NCI-H2196 treated with DMSO at 0.1 percent for 48 hours (cell line): ENCODE measurements around the gene ALLC.
"Not testable (repeated sequence)": the region's sequence is repeated elsewhere in the genome, so short reads cannot be mapped to it uniquely, and the experiment has no call there.

Source experiments
- DNase-seq: peaks from one replicate; lab custom pipeline; 2025; ENCODE audit not compliant: unreplicated experiment; lab: John Stamatoyannopoulos, UW

The ALLC gene

GRCh38 chr2:3626118-3626811 is 31.7 kb upstream of the ALLC start:
- no peak for DNase-seq

- no peak for DNase-seq
Measured at GRCh38 chr2:3626812-3627499, 31.0 kb upstream of the ALLC start.

- DNase-seq = no peak
Measured at GRCh38 chr2:3627500-3628100, 30.4 kb upstream of the ALLC start.

GRCh38 chr2:3628241-3628679 is 29.7 kb upstream of the ALLC start:
- no peak for DNase-seq

GRCh38 chr2:3628800-3629199 is 29.2 kb upstream of the ALLC start:
- DNase-seq = no peak

DNA sequence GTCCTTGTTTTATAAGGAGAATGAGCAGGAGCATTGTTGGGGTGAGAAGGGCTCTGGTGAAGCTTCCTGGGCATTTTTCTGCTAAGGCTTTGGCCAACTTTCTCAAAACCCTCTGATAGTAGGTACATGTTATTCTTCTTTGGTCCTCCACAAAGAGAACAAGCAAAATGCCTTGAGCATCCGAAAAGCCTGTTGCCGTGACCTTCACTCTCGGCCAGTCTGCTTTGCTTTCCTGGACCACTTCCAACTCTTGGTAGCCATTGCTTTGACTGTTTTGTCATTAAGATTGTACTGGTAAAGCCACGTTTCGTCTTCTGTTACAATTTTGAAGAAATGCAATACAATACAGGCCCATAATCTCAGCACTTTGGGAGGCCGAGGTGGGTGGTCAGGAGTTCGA is 27.4 kb upstream of the ALLC start:
- no peak for DNase-seq

DNA sequence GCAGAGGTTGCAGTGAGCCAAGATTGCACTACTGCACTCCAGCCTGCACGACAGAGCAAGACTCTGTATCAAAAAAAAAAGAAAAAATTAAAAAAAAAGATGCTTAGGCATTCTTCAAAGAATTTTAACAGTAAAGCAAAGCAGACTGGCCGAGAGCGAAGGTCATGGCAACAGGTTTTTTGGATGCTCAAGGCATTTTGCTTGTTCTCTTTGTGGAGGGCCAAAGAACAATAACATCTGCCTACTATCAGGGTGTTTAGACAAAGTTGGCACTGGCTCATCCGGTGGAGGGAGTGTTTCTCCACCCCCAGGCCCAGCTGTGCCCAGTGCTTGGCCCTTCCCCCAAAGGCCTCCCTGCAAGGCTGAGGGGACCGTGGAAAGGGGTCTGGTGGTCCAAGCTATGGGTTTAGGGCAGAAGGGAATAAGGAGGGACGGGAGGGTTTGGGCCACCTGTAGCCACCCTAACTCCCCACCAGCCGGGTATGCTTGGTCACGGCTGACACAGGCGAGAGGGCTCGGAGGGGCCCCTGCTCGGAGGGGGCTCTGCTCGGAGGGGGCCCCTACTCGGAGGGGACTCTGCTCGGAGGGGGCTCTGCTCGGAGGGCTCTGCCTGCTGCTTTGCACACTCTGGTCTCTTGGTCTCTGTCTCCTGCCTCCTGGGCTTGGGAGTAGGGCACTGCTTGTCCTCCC is 26.7 kb upstream of the ALLC start:
- no peak for DNase-seq

DNA sequence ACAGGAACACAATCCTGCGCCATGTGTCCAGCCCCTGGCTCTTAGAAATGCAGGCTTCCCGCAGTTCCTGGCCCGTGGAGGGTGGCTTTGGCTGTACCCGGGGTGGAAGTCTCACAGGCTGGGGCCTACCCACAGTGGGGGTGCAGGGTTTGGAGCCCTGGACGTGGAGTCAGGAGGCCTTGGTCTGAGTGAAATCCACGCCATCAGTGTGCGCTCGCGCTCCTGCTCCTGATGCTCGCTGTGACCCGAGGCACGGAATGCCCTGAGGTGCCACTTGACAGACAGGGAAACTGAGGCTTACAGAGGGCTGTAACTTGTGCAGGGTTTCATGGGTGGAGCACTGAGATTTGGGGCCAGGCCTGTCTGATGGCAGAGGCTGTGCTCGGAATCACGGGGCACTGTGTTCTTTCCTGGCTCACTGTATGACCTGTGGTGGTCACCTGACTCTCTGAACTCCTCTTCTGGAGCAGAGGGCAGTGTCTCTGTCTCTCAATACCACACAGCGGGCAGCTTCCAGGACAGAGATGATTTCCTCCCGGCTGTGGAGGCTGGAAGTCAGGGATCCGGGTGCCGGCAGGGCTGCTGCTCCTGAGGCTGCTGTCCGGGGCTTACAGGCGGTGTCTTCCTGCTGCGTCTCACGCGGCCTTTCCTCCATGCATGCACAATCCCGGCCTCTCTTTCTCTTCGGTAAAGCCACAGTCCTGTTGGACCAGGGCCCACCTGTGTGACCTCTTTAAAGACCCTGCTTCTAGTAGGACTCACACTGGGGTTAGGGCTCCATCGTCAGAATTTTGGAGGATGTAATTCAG is 25.9 kb upstream of the ALLC start:
- DNase-seq = no peak

DNA sequence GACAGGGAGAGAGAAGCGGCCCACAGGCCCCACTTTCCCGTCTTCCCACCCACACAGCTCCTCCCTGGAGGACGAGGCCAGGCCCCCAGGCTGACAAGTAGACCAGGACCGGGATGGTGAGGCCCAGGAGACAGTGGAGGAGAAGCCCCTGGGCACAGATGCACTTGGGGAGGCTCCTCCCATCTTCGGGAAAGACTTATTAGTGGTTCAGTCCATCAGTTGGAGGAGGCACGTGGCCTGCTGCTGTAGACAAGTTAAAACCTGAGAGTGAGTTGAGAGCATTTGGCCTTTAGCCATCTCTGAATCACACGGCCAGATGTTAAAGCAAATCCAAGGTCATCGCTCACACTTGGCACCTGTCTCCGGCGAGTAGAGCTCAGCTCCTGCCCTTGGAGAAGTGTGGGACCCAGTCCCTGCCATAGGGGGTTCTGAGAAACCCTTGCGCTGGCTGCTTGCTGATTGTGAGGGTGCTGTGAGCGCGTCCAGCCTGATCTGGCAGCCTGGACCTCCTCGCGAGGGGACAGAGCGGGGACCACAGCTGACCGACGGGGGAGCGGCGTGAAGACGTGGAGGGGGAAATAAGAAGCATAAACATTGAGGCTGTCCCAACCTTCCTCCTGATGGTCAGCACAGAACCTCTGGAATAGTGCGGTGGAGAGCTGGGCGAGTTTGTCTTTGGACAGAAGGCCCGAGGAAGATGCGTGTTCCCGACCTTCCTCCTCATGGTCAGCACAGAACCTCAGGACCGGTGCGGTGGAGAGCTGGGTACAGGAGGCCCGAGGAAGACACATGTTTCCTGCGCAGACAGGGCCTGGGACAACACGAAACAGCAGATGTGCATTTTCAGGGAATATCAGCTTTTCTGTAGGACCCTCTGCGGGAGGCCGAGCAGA is 24.7 kb upstream of the ALLC start:
- DNase-seq = peak; percentile 21

DNA sequence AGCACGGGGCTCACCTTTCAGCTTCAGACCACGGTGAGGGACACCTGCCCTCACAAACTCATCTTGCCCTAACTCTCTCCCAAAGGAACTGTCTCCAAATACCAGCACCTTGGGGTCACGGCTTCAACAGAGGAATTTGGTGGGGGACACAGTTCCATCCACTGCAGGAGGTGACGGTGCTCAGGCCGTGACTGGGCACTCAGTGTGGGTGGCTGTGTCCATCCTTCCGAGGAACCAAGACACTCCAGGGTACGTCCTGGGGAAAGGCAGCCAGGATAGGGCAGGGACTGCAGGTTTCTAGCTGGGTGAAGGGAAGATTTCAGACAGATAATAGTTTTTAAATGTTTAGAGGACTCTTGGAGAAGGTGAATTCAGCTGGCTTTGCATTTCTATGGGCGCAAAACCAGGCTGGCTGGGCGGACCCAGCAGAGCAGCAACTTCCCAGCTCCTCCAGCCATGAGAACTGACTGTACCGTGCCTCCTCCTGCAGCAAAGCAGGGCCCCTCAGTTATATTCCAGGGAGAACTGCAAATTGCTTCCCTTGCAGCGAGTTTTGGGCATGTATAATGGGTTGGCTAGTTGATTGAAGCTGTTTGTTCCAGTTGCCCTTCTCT is 23.9 kb upstream of the ALLC start:
- no peak for DNase-seq

- DNase-seq = no peak
Measured at GRCh38 chr2:3634596-3635121, 23.3 kb upstream of the ALLC start.

DNA sequence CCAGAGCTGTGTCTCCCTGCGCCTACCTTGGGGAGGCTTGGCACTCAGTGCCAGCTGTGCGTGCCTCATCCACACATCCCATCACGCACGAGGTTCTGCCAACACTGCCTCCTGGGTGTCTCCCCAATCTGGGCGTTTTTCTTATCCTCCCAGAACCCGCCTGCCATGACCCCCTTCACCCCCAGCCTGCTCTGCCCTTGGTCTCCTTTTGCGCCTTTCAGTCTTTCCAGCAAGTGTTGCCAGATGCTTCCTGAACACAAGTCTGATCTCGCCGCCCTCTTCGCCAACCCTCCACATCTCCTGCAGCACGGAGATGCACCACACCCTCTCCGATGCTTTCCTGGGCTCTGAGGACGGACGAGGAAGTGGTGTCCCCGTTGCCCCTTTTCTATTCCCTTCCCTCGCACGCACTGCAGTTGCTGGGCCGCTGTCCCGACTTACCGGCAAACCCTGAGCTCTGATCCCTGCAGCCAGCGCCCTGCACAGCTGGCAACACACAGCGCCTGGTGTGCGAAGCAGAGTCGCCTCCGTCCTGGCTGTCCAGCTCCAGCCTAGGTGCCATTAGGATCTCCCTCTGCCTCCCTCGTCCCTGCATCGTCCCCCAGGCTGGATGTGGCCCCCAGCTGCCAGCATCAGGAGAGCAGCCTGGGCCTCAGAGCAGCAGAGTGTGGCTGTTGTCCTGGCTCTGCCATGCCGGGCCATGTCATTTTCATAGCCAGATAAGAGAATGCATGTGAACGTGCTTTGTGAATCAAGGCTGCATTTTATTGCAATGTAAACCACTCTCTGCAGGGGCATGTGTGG is 22.6 kb upstream of the ALLC start:
- no peak for DNase-seq

- DNase-seq = not testable (repeated sequence)
Measured at GRCh38 chr2:3635975-3636327, 22.0 kb upstream of the ALLC start.

DNA sequence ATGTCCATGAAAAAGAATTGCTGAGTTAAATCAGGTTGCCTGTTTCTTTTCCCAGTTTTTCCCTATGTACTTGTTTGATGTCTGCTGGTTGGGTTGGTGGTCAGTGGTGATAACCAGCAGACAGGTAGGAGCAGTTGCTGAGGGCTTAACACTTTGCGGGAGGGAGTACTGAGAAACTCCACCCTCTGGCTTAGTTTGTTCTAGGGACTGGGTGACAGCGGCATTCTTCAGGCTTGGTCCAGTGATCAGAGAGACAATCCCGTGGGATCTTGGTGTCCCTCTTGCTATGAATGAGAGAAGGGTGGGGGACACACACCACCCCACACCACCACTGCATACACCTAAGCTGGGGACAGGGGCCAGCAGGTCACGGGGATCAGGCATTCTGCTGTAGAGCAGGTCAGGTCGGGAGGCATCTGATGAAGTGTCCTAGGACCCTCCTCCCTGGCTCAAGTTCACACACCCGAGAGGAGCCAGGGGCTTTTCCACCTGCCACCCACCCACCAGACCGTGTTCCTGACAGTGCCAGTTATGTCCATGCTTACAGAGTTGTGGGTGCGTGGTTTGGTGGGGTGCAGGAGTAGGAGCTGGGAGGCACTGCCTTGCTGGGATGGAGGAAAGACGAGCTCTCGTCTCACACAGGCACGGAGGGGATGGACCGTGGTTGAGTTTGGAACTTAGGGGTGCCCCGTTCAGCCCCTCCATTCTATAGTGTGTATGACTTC is 21.3 kb upstream of the ALLC start:
- DNase-seq = no peak

- no peak for DNase-seq
Measured at GRCh38 chr2:3637311-3637675, 20.7 kb upstream of the ALLC start.

DNA sequence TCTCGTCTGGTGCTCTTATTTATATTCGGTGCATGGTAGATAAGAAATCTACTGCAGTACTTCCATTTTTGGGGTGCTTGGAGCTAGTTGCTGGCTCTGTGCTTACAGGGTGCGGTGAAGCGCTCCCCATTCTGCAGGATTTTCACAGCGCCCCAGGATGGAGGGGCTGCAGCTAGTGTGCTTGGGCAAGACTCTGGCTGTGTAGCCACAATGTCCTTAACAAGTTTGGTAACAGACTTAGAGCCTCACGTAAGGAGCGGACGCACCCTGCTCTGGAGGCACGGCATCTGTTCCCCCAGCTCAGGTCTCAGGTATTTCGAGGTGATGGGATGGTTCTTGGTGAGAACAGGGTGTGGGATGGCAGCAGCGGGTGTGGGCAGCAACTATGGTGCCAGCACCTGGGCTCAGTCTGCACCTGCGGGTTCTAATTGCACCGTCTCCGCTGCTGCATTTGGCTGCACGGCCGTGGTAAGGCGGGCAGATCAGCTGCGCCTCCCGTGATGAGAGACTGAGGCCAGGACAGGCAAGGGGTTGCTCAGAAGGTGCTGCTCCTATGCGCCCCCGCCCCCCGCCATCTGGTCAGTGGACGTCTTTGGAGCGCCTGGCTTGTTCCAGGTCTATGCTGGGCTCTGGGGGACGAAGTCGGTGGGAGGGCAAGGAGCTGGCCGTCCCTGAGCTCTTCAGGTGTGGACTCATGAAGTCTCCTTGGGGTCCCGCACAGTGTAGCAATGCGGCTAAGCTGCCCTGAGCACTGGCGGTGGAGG is 20.1 kb upstream of the ALLC start:
- no peak for DNase-seq

GRCh38 chr2:3638456-3638810 is 19.6 kb upstream of the ALLC start:
- no peak for DNase-seq
